ENCODE data around the gene TECR. TPM values are rescaled to one million over a fixed set of nuclear protein-coding genes. Genes with fewer than 3 reads are reported as not detected.

TECR gene
- total and polyA plus RNA-seq, 7 donors: 77.8 to 209 (median 136) TPM

DNA sequence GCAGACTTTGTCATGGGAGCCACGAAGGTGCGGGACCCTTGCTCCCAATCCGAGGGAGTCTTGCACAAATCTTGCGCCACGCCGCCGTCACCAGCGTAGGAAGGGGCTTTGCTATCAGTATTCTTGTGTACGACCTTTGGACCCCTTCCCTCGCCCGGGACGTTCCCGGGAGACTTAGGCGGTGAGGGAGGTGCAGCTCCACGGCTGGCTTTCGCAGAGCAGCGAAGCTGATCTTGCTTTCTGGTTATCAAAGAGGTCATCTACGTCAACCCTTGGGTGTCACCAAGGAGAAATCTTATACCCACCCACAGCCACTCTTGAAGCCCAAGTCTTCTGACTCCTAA is 583 bp downstream of the TECR start:
- Histone ChIP-seq H3K9me3 (no peaks in the 10 kb centered on the region), H3K36me3 (ENCODE audit: insufficient read depth in 1 of 2, low read depth in 1 of 2) (peaks cover 3 to 23% of the 10 kb centered on the region in 2 donors), H3K4me1 (peaks cover 22% of the 10 kb centered on the region), H3K4me3 (peak overlapping the region; percentile 76), H3K27ac (peak overlapping the region; percentile 88), H3K27me3 (ENCODE audit: insufficient read depth in 3 of 3, low read length in 2 of 3) (no peaks in the 10 kb centered on the region)
- WGBS, 3 donors: 0 to 1% (median 0%) methylated on average over 18 of the region's 18 CpGs
- TF ChIP-seq, protein P1, sequence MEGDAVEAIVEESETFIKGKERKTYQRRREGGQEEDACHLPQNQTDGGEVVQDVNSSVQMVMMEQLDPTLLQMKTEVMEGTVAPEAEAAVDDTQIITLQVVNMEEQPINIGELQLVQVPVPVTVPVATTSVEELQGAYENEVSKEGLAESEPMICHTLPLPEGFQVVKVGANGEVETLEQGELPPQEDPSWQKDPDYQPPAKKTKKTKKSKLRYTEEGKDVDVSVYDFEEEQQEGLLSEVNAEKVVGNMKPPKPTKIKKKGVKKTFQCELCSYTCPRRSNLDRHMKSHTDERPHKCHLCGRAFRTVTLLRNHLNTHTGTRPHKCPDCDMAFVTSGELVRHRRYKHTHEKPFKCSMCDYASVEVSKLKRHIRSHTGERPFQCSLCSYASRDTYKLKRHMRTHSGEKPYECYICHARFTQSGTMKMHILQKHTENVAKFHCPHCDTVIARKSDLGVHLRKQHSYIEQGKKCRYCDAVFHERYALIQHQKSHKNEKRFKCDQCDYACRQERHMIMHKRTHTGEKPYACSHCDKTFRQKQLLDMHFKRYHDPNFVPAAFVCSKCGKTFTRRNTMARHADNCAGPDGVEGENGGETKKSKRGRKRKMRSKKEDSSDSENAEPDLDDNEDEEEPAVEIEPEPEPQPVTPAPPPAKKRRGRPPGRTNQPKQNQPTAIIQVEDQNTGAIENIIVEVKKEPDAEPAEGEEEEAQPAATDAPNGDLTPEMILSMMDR (IDR thresholded peaks at IDR 0.05): no peak
- DNase-seq: no peak
- intact Hi-C loops (cut with DNase I): no loop called here
- ATAC-seq: peak in 2 of 4 donors; percentile 9

DNA sequence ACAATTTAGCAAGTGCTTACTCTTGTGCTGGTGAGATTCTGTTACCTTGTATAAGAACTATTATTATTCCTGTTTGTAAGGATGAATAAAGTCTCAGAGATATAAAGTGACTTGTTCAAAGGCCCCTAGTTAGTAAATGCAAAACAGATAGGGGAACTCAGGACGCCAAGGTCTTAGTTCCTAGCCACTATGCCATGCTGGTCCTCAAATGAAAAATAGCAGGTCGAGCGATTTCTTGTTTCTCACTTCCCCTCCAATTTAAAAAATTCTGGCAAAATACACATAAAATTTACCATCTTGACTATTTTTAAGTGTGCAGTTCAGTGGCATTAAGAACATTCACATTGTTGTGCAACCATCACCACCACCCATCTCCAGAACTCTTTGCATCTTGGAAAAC is 1.1 kb downstream of the TECR start:
- Histone ChIP-seq H3K27ac (peak overlapping the region; percentile 88), H3K4me3 (peak overlapping the region; percentile 76), H3K9me3 (no peaks in the 10 kb centered on the region), H3K27me3 (ENCODE audit: insufficient read depth in 3 of 3, low read length in 2 of 3) (no peaks in the 10 kb centered on the region), H3K4me1 (peaks cover 22% of the 10 kb centered on the region), H3K36me3 (ENCODE audit: insufficient read depth in 1 of 2, low read depth in 1 of 2) (peaks cover 3 to 23% of the 10 kb centered on the region in 2 donors)
- intact Hi-C loops (cut with DNase I): no loop called here
- ATAC-seq: no peak
- 64 to 72% (median 66%) methylated on average over 3 of the region's 3 CpGs for WGBS, 3 donors
- TF ChIP-seq, protein P1 (IDR thresholded peaks at IDR 0.05): no peak
- DNase-seq: no peak

DNA sequence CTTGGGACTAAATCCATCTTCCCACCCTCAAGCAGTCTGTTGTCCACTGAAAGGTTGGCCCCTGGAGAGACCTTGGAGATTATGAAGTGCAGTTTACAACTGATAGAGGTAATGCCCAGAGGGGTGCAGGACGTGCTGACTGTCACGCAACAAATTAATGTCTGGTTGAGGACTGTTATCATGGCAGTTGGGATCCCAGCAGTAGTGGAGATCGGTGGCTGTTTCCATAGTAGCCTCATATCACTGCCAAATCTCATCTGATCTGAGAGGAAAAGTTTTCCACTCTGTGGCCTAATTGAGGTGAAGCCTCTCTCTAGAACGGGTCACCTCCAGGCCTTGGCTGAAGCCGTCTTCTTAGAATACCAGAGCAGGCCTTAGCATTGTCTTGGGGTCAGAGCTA is 4.1 kb downstream of the TECR start:
- Histone ChIP-seq H3K4me3 (no peak overlapping the region), H3K27me3 (ENCODE audit: insufficient read depth in 3 of 3, low read length in 2 of 3) (no peaks in the 10 kb centered on the region), H3K27ac (peak overlapping the region; percentile 88), H3K4me1 (peaks cover 25% of the 10 kb centered on the region), H3K36me3 (ENCODE audit: insufficient read depth in 1 of 2, low read depth in 1 of 2) (peaks cover 0 to 4% of the 10 kb centered on the region in 2 donors), H3K9me3 (no peaks in the 10 kb centered on the region)
- WGBS, 3 donors: 32 to 61% (median 37%) methylated on average over 5 of the region's 5 CpGs
- intact Hi-C loops (cut with DNase I): no loop called here
- no peak for DNase-seq
- no peak for ATAC-seq
- TF ChIP-seq, protein P1 (IDR thresholded peaks at IDR 0.05): no peak

DNA sequence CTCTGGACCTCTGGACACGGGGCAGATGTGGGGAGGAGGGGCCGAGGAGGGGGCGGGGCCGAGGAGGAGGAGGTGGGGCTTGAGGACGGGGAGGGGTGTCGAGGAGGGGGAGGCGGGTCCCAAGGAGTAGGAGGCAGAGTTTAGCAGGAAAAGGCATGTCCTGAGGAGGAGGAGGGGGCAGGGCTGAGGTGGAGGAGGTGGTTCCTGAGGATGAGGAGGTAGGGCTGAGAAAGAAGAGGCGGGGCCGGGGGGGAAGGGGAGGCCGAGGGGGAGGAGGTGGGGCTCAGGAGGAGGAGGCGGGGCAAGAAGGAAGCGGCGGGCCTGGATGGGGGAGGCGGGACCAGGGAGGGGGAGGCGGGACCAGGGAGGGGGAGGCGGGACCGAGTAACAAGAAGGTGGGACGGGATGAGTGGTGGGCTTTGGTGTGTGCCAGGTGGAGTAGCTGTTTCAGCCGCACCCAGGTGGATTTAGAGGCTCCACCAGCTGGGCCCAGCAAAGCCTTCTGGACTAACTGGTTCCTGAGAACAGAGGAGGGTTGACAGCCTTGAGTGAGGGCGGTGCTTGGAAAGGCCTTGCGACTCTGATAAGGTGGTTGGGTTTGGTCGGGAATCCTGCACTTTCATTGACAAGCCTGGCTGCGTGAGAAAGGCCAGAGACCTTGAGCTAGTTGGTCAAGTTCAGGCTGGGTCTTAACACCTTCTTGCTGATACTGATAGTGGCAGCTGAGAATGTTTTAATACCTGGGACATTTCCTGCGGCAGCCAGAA is 7.7 kb downstream of the TECR start:
- WGBS, 3 donors: 31 to 48% (median 36%) methylated on average over 16 to 24 of the region's 24 CpGs
- Histone ChIP-seq H3K36me3 (ENCODE audit: insufficient read depth in 1 of 2, low read depth in 1 of 2) (peaks cover 0 to 10% of the 10 kb centered on the region in 2 donors), H3K27me3 (ENCODE audit: insufficient read depth in 3 of 3, low read length in 2 of 3) (no peaks in the 10 kb centered on the region), H3K4me3 (no peak overlapping the region), H3K27ac (peak overlapping the region; percentile 23), H3K4me1 (peaks cover 15% of the 10 kb centered on the region), H3K9me3 (no peaks in the 10 kb centered on the region)
- intact Hi-C loops (cut with DNase I): no loop called here
- peak; percentile 34 to 55 (median 46) for ATAC-seq
- TF ChIP-seq, protein P1 (IDR thresholded peaks at IDR 0.05): no peak
- DNase-seq: peak; percentile 46 to 76
